NCI-H2196 treated with DMSO at 0.1 percent for 48 hours (cell line): ENCODE data around the gene INHBC.
A peak's percentile ranks its signal among the peaks of the same experiment; 100 is the strongest.
"Not testable (repeated sequence)": the region's sequence is repeated elsewhere in the genome, so short reads cannot be mapped to it uniquely, and the experiment has no call there.

Experiments
- DNase-seq: peaks from one replicate; lab custom pipeline; 2025; ENCODE audit not compliant: unreplicated experiment; lab: John Stamatoyannopoulos, UW

Gene INHBC

GRCh38 chr12:57481671-57482070 lies 47.1 kb downstream of the INHBC start:
- DNase-seq: no peak

- DNase-seq: no peak
Observed at GRCh38 chr12:57483466-57483865, 48.9 kb downstream of the INHBC start.

GRCh38 chr12:57485695-57486094 lies 51.1 kb downstream of the INHBC start:
- no peak for DNase-seq

GRCh38 chr12:57487055-57487596 lies 52.5 kb downstream of the INHBC start:
- DNase-seq: no peak

- DNase-seq: peak; percentile 91
Observed at GRCh38 chr12:57487597-57488401, 53.2 kb downstream of the INHBC start, which contains the start of gene MARS1. Gene MARS1 (plus strand): TSS chr12:57488068. CDS start chr12:57488091, 23 bp downstream.

- no peak for DNase-seq
Observed at GRCh38 chr12:57488402-57489156, 54.0 kb downstream of the INHBC start.

GRCh38 chr12:57489157-57489641 lies 54.6 kb downstream of the INHBC start:
- DNase-seq: no peak

- DNase-seq: no peak
Observed at GRCh38 chr12:57490126-57490525, 55.5 kb downstream of the INHBC start.

GRCh38 chr12:57491393-57492280 lies 57.1 kb downstream of the INHBC start:
- DNase-seq: peak; percentile 17

- not testable (repeated sequence) for DNase-seq
Observed at GRCh38 chr12:57495051-57495701, 60.6 kb downstream of the INHBC start.

GRCh38 chr12:57496822-57497221 lies 62.2 kb downstream of the INHBC start:
- DNase-seq: no peak

- no peak for DNase-seq
Observed at GRCh38 chr12:57497223-57498131, 62.9 kb downstream of the INHBC start.

GRCh38 chr12:57498132-57498502 lies 63.5 kb downstream of the INHBC start:
- DNase-seq: no peak

GRCh38 chr12:57498571-57498970 lies 64.0 kb downstream of the INHBC start:
- no peak for DNase-seq

GRCh38 chr12:57500213-57500612 lies 65.6 kb downstream of the INHBC start:
- no peak for DNase-seq
